ENCODE results near the gene URB1. TPM values are rescaled to one million over a fixed set of nuclear protein-coding genes. Genes with fewer than 3 reads are reported as not detected.
A peak's percentile ranks its signal among the peaks of the same experiment; 100 is the strongest.

Gene URB1
- total and polyA plus RNA-seq, 7 experiments from 2014 or later = 1.8 to 20.6 (median 15.3) TPM

DNA sequence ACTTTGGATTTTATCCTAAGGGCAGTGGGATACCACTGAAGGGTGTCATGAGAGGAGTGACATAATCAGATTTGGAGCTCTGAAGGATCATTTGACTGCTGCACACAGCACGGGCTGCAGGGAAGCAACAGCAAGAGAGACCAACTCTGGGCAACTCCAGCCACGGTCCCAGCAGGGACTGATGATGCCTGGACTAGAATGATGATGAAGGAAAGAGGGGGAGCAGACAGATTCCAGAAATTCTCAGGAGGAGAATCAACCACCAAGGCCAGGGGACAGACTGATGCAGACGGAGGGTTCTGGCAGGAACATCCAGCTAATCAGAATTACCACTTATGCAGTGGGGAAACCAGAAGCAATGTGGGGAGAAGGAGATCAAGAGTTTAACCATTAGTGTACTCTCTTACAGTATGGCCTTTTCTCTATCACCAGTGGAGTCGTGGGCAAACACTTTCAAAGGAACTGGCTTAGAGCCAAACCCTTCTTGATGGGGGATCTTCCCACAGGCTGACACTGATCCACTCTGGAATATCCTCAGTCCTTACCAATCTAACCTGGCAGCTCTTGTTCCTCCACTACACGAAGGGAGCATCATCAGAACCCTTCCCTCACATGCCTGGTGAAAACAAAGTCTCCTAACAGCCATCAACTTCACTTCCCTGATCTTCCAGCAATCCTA lies 3.3 kb downstream of the URB1 start:
- ATAC-seq (no peak), DNase-seq (no peak)
- H3K4me1 ChIP-seq (ENCODE audit: control insufficient read depth in 2 of 2, insufficient read depth in 2 of 2, low read length in 2 of 2) = peaks cover 8 to 12% of the 10 kb centered on the region in 2 donors
- no peak overlapping the region for H3K4me3 ChIP-seq (ENCODE audit: low read length)
- Mint-ChIP-seq H3K27ac (peak overlapping the region in 3 of 9 donors; percentile 17 to 81 (median 29)), H3K4me1 (peaks cover 49 to 74% (median 61%) of the 10 kb centered on the region in 7 donors), H3K4me3 (peak overlapping the region in 7 of 10 donors; percentile 2 to 61 (median 17)), H3K27me3 (no peaks in the 10 kb centered on the region), H3K36me3 (peaks cover 4 to 26% (median 22%) of the 10 kb centered on the region in 5 donors), H3K9me3 (no peaks in the 10 kb centered on the region)
- H3K27me3 ChIP-seq (ENCODE audit: control insufficient read depth in 2 of 2, insufficient read depth in 2 of 2, low read length in 2 of 2) = no peaks in the 10 kb centered on the region
- CTCF ChIA-PET = no interaction called here
- no peaks in the 10 kb centered on the region for H3K9me3 ChIP-seq (ENCODE audit: control insufficient read depth in 2 of 3, low read length in 3 of 3)
- peaks cover 0 to 34% (median 0%) of the 10 kb centered on the region in 3 experiments for H3K36me3 ChIP-seq (ENCODE audit: control insufficient read depth in 2 of 3, insufficient read depth in 3 of 3, low read length in 3 of 3)
- H3K27ac ChIP-seq (ENCODE audit: low read depth, low read length) = no peak overlapping the region
- POLR2A ChIA-PET = no interaction called here
- intact Hi-C loops (cut with micrococcal nuclease) = loop anchor here in 1 of 2 donors (5.0 to 10.0 kb wide), 3 partner anchors 338 to 1205 kb away; partner anchors contain the start of genes DONSON and SYNJ1

GRCh38 chr21:32388306-32388705 lies 4.5 kb downstream of the URB1 start:
- H3K27me3 Mint-ChIP-seq = no peaks in the 10 kb centered on the region
- ATAC-seq (no peak), DNase-seq (no peak)
- H3K27ac Mint-ChIP-seq = no peak overlapping the region
- Histone ChIP-seq H3K36me3 (ENCODE audit: control insufficient read depth in 2 of 3, insufficient read depth in 3 of 3, low read length in 3 of 3) (peaks cover 0 to 46% (median 7%) of the 10 kb centered on the region in 3 experiments), H3K4me3 (ENCODE audit: low read length) (no peak overlapping the region), H3K9me3 (ENCODE audit: control insufficient read depth in 2 of 3, low read length in 3 of 3) (no peaks in the 10 kb centered on the region), H3K4me1 (ENCODE audit: control insufficient read depth in 2 of 2, insufficient read depth in 2 of 2, low read length in 2 of 2) (peaks cover 6 to 8% of the 10 kb centered on the region in 2 donors), H3K27ac (ENCODE audit: low read depth, low read length) (no peak overlapping the region), H3K27me3 (ENCODE audit: control insufficient read depth in 2 of 2, insufficient read depth in 2 of 2, low read length in 2 of 2) (no peaks in the 10 kb centered on the region)
- no peak overlapping the region for H3K4me3 Mint-ChIP-seq
- peaks cover 4 to 36% (median 25%) of the 10 kb centered on the region in 5 donors for H3K36me3 Mint-ChIP-seq
- POLR2A ChIA-PET = no interaction called here
- peaks cover 41 to 64% (median 55%) of the 10 kb centered on the region in 7 donors for H3K4me1 Mint-ChIP-seq
- intact Hi-C loops (cut with micrococcal nuclease) = no loop called here
- H3K9me3 Mint-ChIP-seq = no peaks in the 10 kb centered on the region
- CTCF ChIA-PET = no interaction called here

DNA sequence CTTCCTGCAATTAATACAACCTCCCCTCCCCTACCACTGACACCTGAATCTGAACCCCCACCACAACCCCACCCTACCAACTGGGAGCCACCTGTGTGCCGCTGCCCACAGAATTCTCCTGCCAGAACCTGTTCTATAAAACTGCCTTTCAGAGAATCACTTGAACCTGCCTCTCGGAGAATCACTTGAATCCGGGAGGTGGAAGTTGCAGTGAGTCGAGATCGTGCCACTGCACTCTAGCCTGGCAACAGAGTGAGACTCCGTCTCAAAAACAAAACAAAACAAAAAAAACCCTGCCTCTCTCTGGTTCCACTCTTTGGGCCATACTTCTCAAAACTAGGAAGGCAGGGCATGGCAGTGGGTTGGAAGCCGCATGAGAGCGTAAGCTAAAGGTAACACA lies 5.7 kb downstream of the URB1 start:
- H3K4me1 ChIP-seq (ENCODE audit: control insufficient read depth in 2 of 2, insufficient read depth in 2 of 2, low read length in 2 of 2) = peaks cover 1 to 6% of the 10 kb centered on the region in 2 donors
- ATAC-seq (no peak), DNase-seq (no peak)
- peak overlapping the region in 1 of 10 donors; percentile 61 for H3K4me3 Mint-ChIP-seq
- H3K27ac ChIP-seq (ENCODE audit: low read depth, low read length) = no peak overlapping the region
- H3K4me3 ChIP-seq (ENCODE audit: low read length) = no peak overlapping the region
- intact Hi-C loops (cut with micrococcal nuclease) = no loop called here
- ChIA-PET POLR2A (no interaction called here), CTCF (no interaction called here)
- H3K36me3 ChIP-seq (ENCODE audit: control insufficient read depth in 2 of 3, insufficient read depth in 3 of 3, low read length in 3 of 3) = peaks cover 3 to 57% (median 18%) of the 10 kb centered on the region in 3 experiments
- H3K36me3 Mint-ChIP-seq = peaks cover 4 to 47% (median 25%) of the 10 kb centered on the region in 5 donors
- no peaks in the 10 kb centered on the region for H3K9me3 ChIP-seq (ENCODE audit: control insufficient read depth in 2 of 3, low read length in 3 of 3)
- H3K27me3 Mint-ChIP-seq = no peaks in the 10 kb centered on the region
- peak overlapping the region in 3 of 9 donors; percentile 2 to 23 (median 21) for H3K27ac Mint-ChIP-seq
- H3K27me3 ChIP-seq (ENCODE audit: control insufficient read depth in 2 of 2, insufficient read depth in 2 of 2, low read length in 2 of 2) = no peaks in the 10 kb centered on the region
- H3K9me3 Mint-ChIP-seq = no peaks in the 10 kb centered on the region
- peaks cover 38 to 56% (median 51%) of the 10 kb centered on the region in 7 donors for H3K4me1 Mint-ChIP-seq

DNA sequence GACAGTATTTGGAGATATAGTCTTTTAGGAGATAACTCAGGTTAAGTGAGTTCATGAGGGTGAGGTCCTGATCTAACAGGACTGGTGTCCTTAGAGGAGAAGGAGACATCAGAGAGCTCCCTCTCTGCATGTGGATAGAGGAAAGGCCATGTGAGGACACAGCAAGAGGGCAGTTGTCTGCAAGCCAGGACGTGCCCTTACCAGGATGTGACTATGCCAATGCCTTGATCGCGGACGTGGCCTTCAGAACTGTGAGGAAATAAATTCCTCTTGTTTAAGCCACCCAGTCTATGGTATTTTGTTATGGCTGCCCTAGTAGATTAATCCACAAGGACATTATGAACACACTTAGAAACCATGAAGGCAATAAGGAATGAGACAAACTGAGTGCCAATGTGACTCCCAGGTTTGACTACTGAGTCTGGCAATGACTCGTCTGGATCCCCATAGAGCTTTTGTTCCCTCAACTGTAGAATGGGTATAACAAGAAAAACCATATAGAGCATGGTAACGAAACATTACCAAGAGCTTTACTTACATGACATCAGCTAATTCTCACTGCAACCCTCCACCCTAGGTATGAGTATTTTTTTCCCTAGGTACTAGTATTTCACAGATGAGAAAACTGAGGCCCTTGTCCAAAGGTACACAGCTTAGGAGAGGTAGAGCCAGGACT lies 6.5 kb downstream of the URB1 start:
- ATAC-seq = no peak
- H3K27ac ChIP-seq (ENCODE audit: low read depth, low read length) = no peak overlapping the region
- Mint-ChIP-seq H3K27ac (no peak overlapping the region), H3K36me3 (peaks cover 4 to 55% (median 23%) of the 10 kb centered on the region in 5 donors), H3K9me3 (no peaks in the 10 kb centered on the region), H3K4me3 (no peak overlapping the region), H3K4me1 (peaks cover 30 to 48% (median 43%) of the 10 kb centered on the region in 7 donors), H3K27me3 (no peaks in the 10 kb centered on the region)
- intact Hi-C loops (cut with micrococcal nuclease) = no loop called here
- peaks cover 3 to 64% (median 23%) of the 10 kb centered on the region in 3 experiments for H3K36me3 ChIP-seq (ENCODE audit: control insufficient read depth in 2 of 3, insufficient read depth in 3 of 3, low read length in 3 of 3)
- ChIA-PET POLR2A (no interaction called here), CTCF (no interaction called here)
- no peaks in the 10 kb centered on the region for H3K27me3 ChIP-seq (ENCODE audit: control insufficient read depth in 2 of 2, insufficient read depth in 2 of 2, low read length in 2 of 2)
- DNase-seq = no peak
- H3K4me3 ChIP-seq (ENCODE audit: low read length) = no peak overlapping the region
- no peaks in the 10 kb centered on the region for H3K9me3 ChIP-seq (ENCODE audit: control insufficient read depth in 2 of 3, low read length in 3 of 3)
- no peaks in the 10 kb centered on the region for H3K4me1 ChIP-seq (ENCODE audit: control insufficient read depth in 2 of 2, insufficient read depth in 2 of 2, low read length in 2 of 2)

DNA sequence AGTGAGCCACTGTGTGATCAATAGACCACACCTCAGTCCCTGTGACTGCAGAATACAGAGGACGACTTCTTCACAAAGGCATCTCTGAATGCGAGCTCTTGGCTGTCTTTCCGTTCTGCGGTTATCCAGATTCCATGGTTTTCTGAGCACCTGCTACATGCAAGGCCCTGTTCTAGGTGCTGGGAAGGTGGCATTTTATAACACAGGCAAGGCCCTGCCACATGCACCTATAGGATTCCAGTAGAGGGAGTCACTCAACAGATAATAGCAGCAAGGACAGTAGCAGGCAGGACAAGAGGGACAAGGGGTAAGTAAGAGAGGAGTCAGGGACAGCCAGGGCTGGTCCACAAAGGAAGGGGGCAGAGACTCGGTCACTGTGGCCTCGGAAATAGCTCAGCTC lies 9.0 kb downstream of the URB1 start:
- ChIA-PET CTCF (no interaction called here), POLR2A (no interaction called here)
- Mint-ChIP-seq H3K27ac (no peak overlapping the region), H3K4me3 (no peak overlapping the region), H3K36me3 (peaks cover 9 to 61% (median 16%) of the 10 kb centered on the region in 5 donors), H3K4me1 (peaks cover 12 to 29% (median 24%) of the 10 kb centered on the region in 7 donors), H3K9me3 (no peaks in the 10 kb centered on the region), H3K27me3 (no peaks in the 10 kb centered on the region)
- H3K36me3 ChIP-seq (ENCODE audit: control insufficient read depth in 2 of 3, insufficient read depth in 3 of 3, low read length in 3 of 3) = peaks cover 3 to 79% (median 23%) of the 10 kb centered on the region in 3 experiments
- H3K4me1 ChIP-seq (ENCODE audit: control insufficient read depth in 2 of 2, insufficient read depth in 2 of 2, low read length in 2 of 2) = no peaks in the 10 kb centered on the region
- no peak overlapping the region for H3K27ac ChIP-seq (ENCODE audit: low read depth, low read length)
- H3K27me3 ChIP-seq (ENCODE audit: control insufficient read depth in 2 of 2, insufficient read depth in 2 of 2, low read length in 2 of 2) = no peaks in the 10 kb centered on the region
- no peaks in the 10 kb centered on the region for H3K9me3 ChIP-seq (ENCODE audit: control insufficient read depth in 2 of 3, low read length in 3 of 3)
- ATAC-seq (no peak), DNase-seq (no peak)
- intact Hi-C loops (cut with micrococcal nuclease) = no loop called here
- H3K4me3 ChIP-seq (ENCODE audit: low read length) = no peak overlapping the region

DNA sequence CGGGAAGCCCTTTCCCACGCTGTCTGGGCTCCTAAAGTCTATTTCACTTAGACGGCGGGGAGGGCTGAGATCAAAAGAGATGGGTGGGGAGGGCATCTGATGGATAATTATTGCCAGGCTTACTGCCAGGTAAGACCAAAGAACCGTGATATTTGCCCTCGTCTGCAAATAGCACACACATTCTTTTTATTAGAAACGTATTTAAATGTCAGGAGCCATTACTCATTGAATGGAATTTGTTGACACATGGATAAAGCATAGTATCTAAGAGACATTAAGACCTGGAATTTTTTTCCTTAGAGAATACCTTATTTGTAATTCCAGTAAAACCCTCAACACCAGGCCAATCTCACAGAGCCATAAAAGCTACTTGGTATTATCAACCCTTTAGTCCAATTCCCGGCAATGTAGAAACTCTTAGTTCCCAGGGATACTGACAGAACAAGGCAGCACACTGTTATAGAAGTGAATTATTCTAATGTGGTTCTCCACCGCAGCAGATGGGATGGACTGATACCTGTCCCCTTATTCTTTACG lies 10.6 kb downstream of the URB1 start:
- no peaks in the 10 kb centered on the region for H3K9me3 Mint-ChIP-seq
- peaks cover 6 to 85% (median 23%) of the 10 kb centered on the region in 3 experiments for H3K36me3 ChIP-seq (ENCODE audit: control insufficient read depth in 2 of 3, insufficient read depth in 3 of 3, low read length in 3 of 3)
- ChIA-PET POLR2A (no interaction called here), CTCF (no interaction called here)
- no peak overlapping the region for H3K27ac Mint-ChIP-seq
- intact Hi-C loops (cut with micrococcal nuclease) = no loop called here
- no peaks in the 10 kb centered on the region for H3K4me1 ChIP-seq (ENCODE audit: control insufficient read depth in 2 of 2, insufficient read depth in 2 of 2, low read length in 2 of 2)
- ATAC-seq = no peak
- H3K4me1 Mint-ChIP-seq = peaks cover 5 to 13% (median 10%) of the 10 kb centered on the region in 7 donors
- DNase-seq = no peak
- H3K4me3 ChIP-seq (ENCODE audit: low read length) = no peak overlapping the region
- no peak overlapping the region for H3K4me3 Mint-ChIP-seq
- H3K27me3 ChIP-seq (ENCODE audit: control insufficient read depth in 2 of 2, insufficient read depth in 2 of 2, low read length in 2 of 2) = no peaks in the 10 kb centered on the region
- H3K27ac ChIP-seq (ENCODE audit: low read depth, low read length) = no peak overlapping the region
- no peaks in the 10 kb centered on the region for H3K27me3 Mint-ChIP-seq
- H3K9me3 ChIP-seq (ENCODE audit: control insufficient read depth in 2 of 3, low read length in 3 of 3) = no peaks in the 10 kb centered on the region
- peaks cover 5 to 72% (median 21%) of the 10 kb centered on the region in 5 donors for H3K36me3 Mint-ChIP-seq
